GM12872 (cell line): ENCODE data around the gene NOP14.

Experiments used
- CTCF ChIP-seq: IDR thresholded peaks from 3 replicates; pipeline ENCODE4 v1.5.1; 2011; ENCODE audit warnings: low read depth, mild to moderate bottlenecking, low read length, moderate library complexity; ENCODE audit not compliant: insufficient read depth

Gene NOP14

GRCh38 chr4:2923141-2923551 lies 40.1 kb downstream of the NOP14 start:
- TF ChIP-seq CTCF: no peak

- no peak for TF ChIP-seq CTCF
Observed at GRCh38 chr4:2915789-2916188, 47.4 kb downstream of the NOP14 start.

- no peak for TF ChIP-seq CTCF
Observed at GRCh38 chr4:2914256-2915126, 48.7 kb downstream of the NOP14 start.

GRCh38 chr4:2913168-2913567 lies 50.0 kb downstream of the NOP14 start:
- TF ChIP-seq CTCF: no peak

GRCh38 chr4:2911868-2912267 lies 51.3 kb downstream of the NOP14 start:
- no peak for TF ChIP-seq CTCF

GRCh38 chr4:2910409-2910808 lies 52.8 kb downstream of the NOP14 start:
- no peak for TF ChIP-seq CTCF

- TF ChIP-seq CTCF: no peak
Observed at GRCh38 chr4:2909583-2909982, 53.6 kb downstream of the NOP14 start.
